K562 (cell line): ENCODE results near the gene TGFBR1. TPM values are rescaled to one million over a fixed set of nuclear protein-coding genes. Genes with fewer than 3 reads are reported as not detected.

Experiments
- FOSL1 ChIP-seq: fragments of 200-800 bp; sonication (Bioruptor generic); conservative IDR thresholded peaks from 2 replicates; pipeline ENCODE4 v1.6.1; 2016; ENCODE audit warnings: missing genetic modification characterization, missing compliant biosample characterization
- FOXP1 ChIP-seq: sonication (generic); formaldehyde crosslinking; IDR thresholded peaks from 2 replicates; pipeline ENCODE4 v1.8.0; 2022; ENCODE audit warnings: mild to moderate bottlenecking, missing genetic modification reagents
- GABPA ChIP-seq: fragments of 200-800 bp; sonication (Bioruptor generic); conservative IDR thresholded peaks from 2 replicates; pipeline ENCODE4 v1.6.1; 2016; ENCODE audit warnings: low read depth, missing genetic modification characterization, missing compliant biosample characterization
- HIVEP1 ChIP-seq: fragments of 250-450 bp; sonication (Bioruptor Pico); IDR thresholded peaks from 2 replicates; pipeline ENCODE4 v1.4.0; 2020; ENCODE audit warnings: mild to moderate bottlenecking
- RBM22 ChIP-seq: fragments of 200-400 bp; formaldehyde crosslinking; IDR thresholded peaks from 2 replicates; pipeline ENCODE4 v1.6.1; 2018; ENCODE audit warnings: low read length, low read depth; ENCODE audit not compliant: poor library complexity, severe bottlenecking
- REST ChIP-seq, 2 experiments: fragments of 450-650 bp; formaldehyde crosslinking in 1 of 2; IDR thresholded peaks; 2 replicates each; pipeline versions ENCODE4 v1.4.0 to v1.6.1; 2014 to 2020; ENCODE audit warnings: mild to moderate bottlenecking in 2 of 2, borderline replicate concordance in 1 of 2, low read depth in 1 of 2
- SMARCA5 ChIP-seq: fragments of 450-650 bp; IDR thresholded peaks from 2 replicates; pipeline ENCODE4 v1.6.1; 2016
- SRSF1 ChIP-seq: fragments of 200-400 bp; formaldehyde crosslinking; IDR thresholded peaks from 2 replicates; pipeline ENCODE4 v1.6.1; 2017; ENCODE audit warnings: mild to moderate bottlenecking, low read depth, low read length, moderate library complexity
- TCF7L2 ChIP-seq: fragments of 150-350 bp; IDR thresholded peaks from 2 replicates; pipeline ENCODE4 v1.6.1; 2016; ENCODE audit warnings: low read depth, mild to moderate bottlenecking, low read length, moderate library complexity
- ZNF408 ChIP-seq: fragments of 250-450 bp; sonication (Bioruptor Pico); IDR thresholded peaks from 2 replicates; pipeline ENCODE4 v1.4.0; 2020; ENCODE audit warnings: low read depth, mild to moderate bottlenecking, moderate library complexity
- ZNF668 ChIP-seq: fragments of 250-450 bp; sonication (Bioruptor Pico); IDR thresholded peaks from 2 replicates; pipeline ENCODE4 v1.8.0; 2022; ENCODE audit warnings: mild to moderate bottlenecking, inconsistent platforms
- polyA plus RNA-seq, 8 experiments: library from polyadenylated mRNA; depleted of rRNA in 4 of 8; stranded (reverse) in 5 of 8; unstranded in 3 of 8; fragments of >200 nt; fragmentation: Nextera tagmentation in 2 of 8; fragmentation: Illumina TruSeq in 1 of 8; extraction: Ambion mirVana in 2 of 8; extraction: Trizol in 1 of 8; gene quantifications; 2 replicates each; pipeline versions ENCODE4 v1.2.1 to v1.2.3, GENCODE V29; 2011 to 2014; ENCODE audit warnings: inconsistent platforms in 1 of 8, missing spikeins in 1 of 8
- total RNA-seq, 7 experiments: library from RNA; depleted of rRNA in 6 of 7; stranded (reverse); fragments of >200 nt in 6 of 7; fragmentation: Illumina TruSeq in 2 of 7; extraction: Trizol in 2 of 7; gene quantifications; 2 replicates each; pipeline versions ENCODE4 v1.2.1 to v1.2.3, GENCODE V29; 2011 to 2021; ENCODE audit warnings: low replicate concordance in 1 of 7
- TF ChIP-seq, protein P1 (sequence below): fragments of 450-650 bp; IDR thresholded peaks from 2 replicates; pipeline ENCODE4 v1.6.1; 2018; ENCODE audit not compliant: partially characterized antibody
- TF ChIP-seq, protein P2 (sequence below): fragments of 450-650 bp; formaldehyde crosslinking; IDR thresholded peaks from 2 replicates; pipeline ENCODE4 v1.4.0; 2020; ENCODE audit warnings: mild to moderate bottlenecking

TGFBR1 gene
- total and polyA plus RNA-seq, 9 of the 15 experiments (the other 6 are each of a cell fraction or from before 2014, with no cell fraction given) = 15.5 to 62.4 (median 42.7) TPM

DNA sequence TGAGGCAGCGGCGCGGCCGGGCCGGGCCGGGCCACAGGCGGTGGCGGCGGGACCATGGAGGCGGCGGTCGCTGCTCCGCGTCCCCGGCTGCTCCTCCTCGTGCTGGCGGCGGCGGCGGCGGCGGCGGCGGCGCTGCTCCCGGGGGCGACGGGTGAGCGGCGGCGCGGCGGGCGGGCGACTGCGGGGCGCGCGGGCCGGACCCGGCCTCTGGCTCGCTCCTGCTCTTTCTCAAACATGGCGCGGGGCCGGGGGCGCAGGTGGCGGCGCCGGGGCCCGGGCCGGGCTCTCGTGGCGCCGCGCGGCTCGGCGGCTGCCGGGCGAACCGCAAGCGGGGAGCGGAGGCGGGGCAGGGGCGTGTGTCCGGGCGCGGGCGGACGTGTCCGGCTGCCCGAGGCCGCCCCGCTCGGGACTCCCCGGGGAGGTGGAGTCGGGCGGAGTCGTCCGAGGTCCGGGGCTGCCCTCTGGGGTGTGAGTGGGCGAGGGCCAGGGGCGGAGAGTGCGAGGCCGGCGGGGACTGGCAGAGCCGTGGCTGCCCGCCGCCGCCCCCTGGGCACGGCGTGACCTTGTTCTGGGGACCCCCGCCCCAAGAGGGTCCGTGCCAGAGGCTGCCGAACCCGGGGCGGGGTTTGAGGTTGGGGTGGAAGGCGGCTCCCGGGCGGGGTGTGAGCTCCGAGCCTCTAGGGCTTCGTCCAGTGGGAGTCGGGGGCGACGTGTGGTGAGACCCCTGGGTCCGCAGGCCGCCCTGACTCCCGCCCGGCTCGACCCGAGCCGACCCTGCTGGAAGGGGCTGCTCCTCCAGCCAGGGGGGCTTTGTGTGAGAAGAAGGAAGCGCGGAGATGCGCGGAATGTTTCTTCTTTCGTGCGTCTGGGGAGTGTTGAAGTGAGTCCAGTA lies 485 bp downstream of the TGFBR1 start (continued):
- TF ChIP-seq, protein P1, sequence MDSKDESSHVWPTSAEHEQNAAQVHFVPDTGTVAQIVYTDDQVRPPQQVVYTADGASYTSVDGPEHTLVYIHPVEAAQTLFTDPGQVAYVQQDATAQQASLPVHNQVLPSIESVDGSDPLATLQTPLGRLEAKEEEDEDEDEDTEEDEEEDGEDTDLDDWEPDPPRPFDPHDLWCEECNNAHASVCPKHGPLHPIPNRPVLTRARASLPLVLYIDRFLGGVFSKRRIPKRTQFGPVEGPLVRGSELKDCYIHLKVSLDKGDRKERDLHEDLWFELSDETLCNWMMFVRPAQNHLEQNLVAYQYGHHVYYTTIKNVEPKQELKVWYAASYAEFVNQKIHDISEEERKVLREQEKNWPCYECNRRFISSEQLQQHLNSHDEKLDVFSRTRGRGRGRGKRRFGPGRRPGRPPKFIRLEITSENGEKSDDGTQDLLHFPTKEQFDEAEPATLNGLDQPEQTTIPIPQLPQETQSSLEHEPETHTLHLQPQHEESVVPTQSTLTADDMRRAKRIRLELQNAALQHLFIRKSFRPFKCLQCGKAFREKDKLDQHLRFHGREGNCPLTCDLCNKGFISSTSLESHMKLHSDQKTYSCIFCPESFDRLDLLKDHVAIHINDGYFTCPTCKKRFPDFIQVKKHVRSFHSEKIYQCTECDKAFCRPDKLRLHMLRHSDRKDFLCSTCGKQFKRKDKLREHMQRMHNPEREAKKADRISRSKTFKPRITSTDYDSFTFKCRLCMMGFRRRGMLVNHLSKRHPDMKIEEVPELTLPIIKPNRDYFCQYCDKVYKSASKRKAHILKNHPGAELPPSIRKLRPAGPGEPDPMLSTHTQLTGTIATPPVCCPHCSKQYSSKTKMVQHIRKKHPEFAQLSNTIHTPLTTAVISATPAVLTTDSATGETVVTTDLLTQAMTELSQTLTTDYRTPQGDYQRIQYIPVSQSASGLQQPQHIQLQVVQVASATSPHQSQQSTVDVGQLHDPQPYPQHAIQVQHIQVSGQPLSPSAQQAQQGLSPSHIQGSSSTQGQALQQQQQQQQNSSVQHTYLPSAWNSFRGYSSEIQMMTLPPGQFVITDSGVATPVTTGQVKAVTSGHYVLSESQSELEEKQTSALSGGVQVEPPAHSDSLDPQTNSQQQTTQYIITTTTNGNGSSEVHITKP = no peak
- peak; percentile 68; the same call in 1 of the 2 replicates for TF ChIP-seq FOSL1
- peak; percentile 9 for TF ChIP-seq GABPA (tag)
- TF ChIP-seq ZNF668 = no peak
- no peak for TF ChIP-seq SRSF1
- no peak for TF ChIP-seq ZNF408 (CRISPR knock-in tag)
- no peak for TF ChIP-seq FOXP1 (CRISPR knock-in tag)
- no peak for TF ChIP-seq RBM22
- no peak for TF ChIP-seq HIVEP1 (CRISPR knock-in tag)
- TF ChIP-seq, protein P2, sequence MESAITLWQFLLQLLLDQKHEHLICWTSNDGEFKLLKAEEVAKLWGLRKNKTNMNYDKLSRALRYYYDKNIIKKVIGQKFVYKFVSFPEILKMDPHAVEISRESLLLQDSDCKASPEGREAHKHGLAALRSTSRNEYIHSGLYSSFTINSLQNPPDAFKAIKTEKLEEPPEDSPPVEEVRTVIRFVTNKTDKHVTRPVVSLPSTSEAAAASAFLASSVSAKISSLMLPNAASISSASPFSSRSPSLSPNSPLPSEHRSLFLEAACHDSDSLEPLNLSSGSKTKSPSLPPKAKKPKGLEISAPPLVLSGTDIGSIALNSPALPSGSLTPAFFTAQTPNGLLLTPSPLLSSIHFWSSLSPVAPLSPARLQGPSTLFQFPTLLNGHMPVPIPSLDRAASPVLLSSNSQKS (CRISPR knock-in tag) = no peak
- no peak for TF ChIP-seq TCF7L2
- no peak for TF ChIP-seq SMARCA5
- peak; percentile 81 for TF ChIP-seq REST (IDR thresholded peaks at IDR 0.05; ENCODE audit: borderline replicate concordance)
- TF ChIP-seq REST (CRISPR knock-in tag; IDR thresholded peaks at IDR 0.05; ENCODE audit: low read depth) = peak; percentile 63; the same call in 1 of the 2 replicates
